Right renal cortex interstitium (tissue), 3 donors: ENCODE data around the gene MYO6. TPM values are rescaled to one million over a fixed set of nuclear protein-coding genes. Genes with fewer than 3 reads are reported as not detected.
"Not testable (repeated sequence)": the region's sequence is repeated elsewhere in the genome, so short reads cannot be mapped to it uniquely, and the experiment has no call there.

ENCODE experiments used
- DNase-seq, 3 donors: peaks; one replicate each; pipeline ENCODE4 v3.0.0-alpha.2; 2013; ENCODE audit warnings: low read depth in 3 of 3, low spot score in 2 of 3
- polyA plus RNA-seq, 3 donors: library from polyadenylated mRNA; unstranded; fragments of 120-200 nt; gene quantifications; one replicate each; pipeline ENCODE4 v1.2.1, GENCODE V29; 2013; ENCODE audit not compliant: insufficient read length in 3 of 3

MYO6 gene
- polyA plus RNA-seq, result 100 to 1,000 TPM; 103 to 111 (median 106) TPM

GRCh38 chr6:75748743-75749538 is at the start of gene MYO6:
Gene MYO6 (plus strand): TSS chr6:75749239. CDS start chr6:75817548, 68,309 bp downstream.
- no peak for DNase-seq

DNA sequence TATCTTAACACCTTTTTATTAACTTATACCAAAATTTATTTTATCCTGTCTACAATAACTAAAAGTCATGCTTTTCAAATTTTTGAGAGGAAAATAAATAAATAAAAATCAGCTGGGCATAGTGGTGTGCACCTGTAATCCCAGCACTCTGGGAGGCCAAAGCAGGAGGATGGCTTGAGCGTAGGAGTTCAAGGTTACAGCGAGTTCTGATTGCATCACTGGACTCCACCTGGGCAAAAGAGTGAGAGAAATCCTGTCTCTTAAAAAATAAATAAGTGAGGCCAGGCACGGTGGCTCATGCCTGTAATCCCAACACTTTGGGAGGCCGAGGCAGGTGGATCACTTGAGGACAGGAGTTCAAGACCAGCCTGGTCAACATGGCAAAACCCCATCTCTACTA is 40.7 kb upstream of the MYO6 start:
- not testable (repeated sequence) for DNase-seq

DNA sequence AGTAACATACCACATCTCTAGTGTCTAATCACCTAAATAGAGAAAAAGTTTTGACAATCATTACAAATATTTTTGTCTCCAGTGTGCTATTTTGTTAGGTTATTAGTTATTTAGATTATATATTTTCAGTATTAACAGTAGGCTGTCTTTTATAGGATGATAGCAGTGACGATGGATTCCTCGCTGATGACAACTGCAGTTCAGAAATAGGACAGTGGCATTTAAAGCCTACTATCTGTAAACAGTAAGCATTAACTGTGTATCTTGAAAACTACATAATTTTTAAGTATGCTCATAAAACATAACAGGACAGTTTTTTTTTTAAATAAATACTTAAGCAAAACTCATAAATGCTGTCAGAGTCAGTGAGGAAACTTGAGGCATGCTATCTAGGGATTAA is 37.9 kb upstream of the MYO6 start:
- no peak for DNase-seq

- DNase-seq, result no peak
Measured at GRCh38 chr6:75719133-75719532, 29.9 kb upstream of the MYO6 start.

GRCh38 chr6:75723382-75723781 is 25.7 kb upstream of the MYO6 start:
- DNase-seq, result no peak

DNA sequence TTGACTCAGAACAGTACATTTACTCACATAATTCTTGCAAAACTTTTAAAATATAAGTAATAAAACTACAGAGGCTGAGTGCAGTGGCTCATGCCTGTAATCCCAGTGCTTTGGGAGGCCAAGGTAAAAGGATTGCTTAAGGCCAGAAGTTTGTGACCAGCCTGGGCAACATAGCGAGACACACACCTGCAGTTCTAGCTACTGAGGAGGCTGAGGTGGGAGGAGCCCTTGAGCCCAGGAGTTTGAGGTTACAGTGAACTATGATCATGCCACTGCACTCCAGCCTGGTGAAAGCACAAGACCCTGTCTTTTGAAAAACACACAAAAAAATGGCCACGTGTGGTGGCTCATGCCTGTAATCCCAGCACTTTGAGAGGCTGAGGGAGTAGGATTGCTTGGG is 21.8 kb upstream of the MYO6 start:
- no peak for DNase-seq

DNA sequence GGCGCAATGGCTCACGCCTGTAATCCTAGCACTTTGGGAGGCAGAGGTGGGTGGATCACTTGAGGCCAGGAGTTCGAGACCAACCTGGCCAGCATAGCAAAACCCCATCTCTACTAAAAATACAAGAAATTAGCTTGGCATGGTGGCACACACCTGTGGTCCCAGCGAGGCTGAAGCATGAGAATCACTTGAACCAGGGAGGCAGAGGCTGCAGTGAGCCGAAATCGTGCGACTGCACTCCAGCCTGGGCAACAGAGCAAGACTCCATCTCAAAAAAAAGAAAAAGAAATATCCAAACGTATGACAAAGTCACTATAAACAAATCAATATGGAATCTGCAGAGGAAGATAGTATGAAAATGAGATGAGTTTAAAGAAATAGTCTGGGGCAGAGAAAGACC is 18.0 kb upstream of the MYO6 start:
- DNase-seq, result not testable (repeated sequence)

GRCh38 chr6:75735491-75736186 is 13.4 kb upstream of the MYO6 start:
- no peak for DNase-seq

DNA sequence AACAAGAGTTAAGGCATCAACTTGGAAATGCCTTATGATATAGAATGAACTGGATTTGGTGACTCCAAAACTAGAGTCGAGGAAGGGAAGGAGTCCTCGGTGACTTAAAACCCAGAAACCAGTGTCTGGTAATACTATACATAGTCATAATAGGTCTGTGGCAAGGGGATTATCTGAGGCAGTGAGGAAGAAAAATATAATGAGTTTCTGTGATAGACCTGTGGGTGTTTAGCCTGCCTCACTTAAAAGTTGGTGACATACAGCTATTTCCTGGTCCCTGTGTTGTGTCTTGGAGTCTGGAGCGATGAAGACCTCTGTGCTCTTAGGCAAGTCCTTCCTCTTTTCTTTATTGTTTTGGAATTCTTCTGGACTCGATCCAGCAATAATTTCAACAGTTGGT is 5.1 kb upstream of the MYO6 start:
- DNase-seq, result no peak

DNA sequence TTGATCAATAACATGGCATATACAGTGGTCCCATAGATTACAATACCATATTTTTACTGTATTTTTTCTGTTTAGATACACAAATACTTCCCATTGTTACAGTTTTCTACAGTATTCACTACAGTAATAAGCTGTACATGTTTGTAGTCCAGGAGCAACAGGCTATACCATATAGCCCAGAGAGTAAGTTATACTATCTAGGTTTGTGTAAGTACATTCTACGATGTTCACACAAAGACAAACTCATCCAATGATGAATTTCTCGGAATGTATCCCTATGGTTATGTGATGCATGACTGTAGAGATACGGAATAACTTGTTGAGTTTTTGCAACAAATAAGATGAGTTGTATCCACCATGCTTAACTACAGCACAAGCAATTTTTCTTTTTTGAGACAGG is 3.6 kb upstream of the MYO6 start:
- DNase-seq, result no peak

GRCh38 chr6:75746221-75746620 is 2.8 kb upstream of the MYO6 start:
- DNase-seq, result no peak

GRCh38 chr6:75747152-75747992 is 1.7 kb upstream of the MYO6 start:
- DNase-seq, result no peak

DNA sequence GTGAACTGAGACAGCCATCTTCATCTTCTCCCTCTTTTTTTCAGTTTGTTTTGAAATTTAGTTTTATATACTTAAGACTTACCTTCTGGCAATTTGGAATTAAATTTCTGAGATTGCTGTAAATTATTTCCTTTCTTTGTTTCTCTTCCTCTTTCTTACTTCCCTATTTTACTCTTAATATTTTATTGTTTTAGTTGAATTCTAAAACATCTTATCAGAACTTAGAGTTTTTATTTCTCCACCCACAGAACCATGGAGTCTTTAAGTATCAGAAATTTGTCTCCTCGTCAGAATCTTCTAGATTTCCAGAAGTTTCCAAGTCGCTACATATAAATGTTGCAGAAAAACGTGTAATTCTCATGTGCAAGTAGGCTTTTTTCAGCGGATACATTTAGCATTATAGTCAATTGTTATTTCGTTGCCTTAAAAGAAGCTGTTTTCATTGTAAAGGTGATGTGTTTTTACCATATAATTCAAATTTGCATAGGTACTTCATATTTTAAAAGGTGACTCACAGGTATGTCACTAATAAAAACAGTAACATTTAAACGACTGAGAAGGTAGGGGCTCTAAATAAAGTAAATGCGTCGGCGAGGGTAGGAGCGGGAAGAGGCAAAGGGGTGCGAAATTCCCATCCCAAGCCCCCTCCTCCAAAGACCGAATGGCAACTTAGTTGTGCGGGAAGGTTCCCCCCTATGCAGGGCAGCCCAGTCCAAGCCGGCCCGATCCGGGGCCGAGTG is 866 bp upstream of the MYO6 start:
- DNase-seq, result no peak

GRCh38 chr6:75751443-75751842 is 2.4 kb downstream of the MYO6 start:
- no peak for DNase-seq

GRCh38 chr6:75752365-75752764 is 3.3 kb downstream of the MYO6 start:
- DNase-seq, result no peak

- DNase-seq, result no peak
Measured at GRCh38 chr6:75755704-75756103, 6.7 kb downstream of the MYO6 start.

GRCh38 chr6:75757295-75757694 is 8.3 kb downstream of the MYO6 start:
- no peak for DNase-seq

GRCh38 chr6:75758061-75758460 is 9.0 kb downstream of the MYO6 start:
- no peak for DNase-seq

DNA sequence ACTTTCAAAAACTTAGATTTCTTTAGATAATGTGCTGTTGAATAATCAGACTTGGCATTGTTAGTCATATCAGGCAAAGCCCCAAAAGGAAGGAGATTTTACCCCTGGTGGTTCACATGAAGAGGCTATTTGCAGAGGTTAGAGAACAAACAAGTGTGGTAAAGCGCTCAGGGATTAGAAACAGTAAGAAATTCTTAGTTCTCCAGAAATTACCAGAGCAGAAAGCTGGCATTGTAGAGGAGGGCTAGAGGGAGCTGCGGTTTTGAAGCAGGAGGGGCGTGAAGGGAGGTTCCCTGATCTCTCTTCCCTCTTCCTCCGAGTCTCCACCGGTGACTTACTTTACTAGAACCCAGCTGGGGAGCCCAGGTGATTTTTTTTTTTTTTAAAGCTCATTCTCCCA is 10.2 kb downstream of the MYO6 start:
- no peak for DNase-seq

DNA sequence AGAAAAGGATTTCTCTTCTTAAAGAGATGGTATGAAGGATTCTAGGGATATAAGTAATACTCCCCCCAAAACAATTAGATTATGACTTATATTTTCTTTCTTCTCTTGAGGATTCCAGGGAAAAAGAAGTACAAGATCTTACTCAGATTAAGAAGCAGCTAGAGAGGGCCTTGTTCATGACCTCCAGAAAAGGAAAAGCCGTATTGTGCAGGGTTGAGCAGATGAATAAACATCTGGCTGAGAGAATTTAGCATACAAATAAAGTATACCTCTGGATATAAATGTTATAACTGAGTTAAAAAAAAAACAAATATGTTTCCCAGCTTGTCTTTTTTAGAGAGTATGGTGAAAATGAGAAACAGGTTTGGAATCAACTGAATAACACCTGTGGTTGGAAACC is 11.3 kb downstream of the MYO6 start:
- no peak for DNase-seq

- DNase-seq, result no peak
Measured at GRCh38 chr6:75761489-75761888, 12.4 kb downstream of the MYO6 start.
